Measurements from ENCODE around the gene HAUS1.

GRCh38 chr18:46171331-46171730 lies 67.1 kb downstream of the HAUS1 start:
- no peak for TF ChIP-seq EP300 (conservative IDR thresholded peaks at IDR 0.05; ENCODE audit: poor library complexity, severe bottlenecking)
- TF ChIP-seq TAF1 (IDR thresholded peaks at IDR 0.05; ENCODE audit: low read depth): no peak
- TF ChIP-seq, protein P1, sequence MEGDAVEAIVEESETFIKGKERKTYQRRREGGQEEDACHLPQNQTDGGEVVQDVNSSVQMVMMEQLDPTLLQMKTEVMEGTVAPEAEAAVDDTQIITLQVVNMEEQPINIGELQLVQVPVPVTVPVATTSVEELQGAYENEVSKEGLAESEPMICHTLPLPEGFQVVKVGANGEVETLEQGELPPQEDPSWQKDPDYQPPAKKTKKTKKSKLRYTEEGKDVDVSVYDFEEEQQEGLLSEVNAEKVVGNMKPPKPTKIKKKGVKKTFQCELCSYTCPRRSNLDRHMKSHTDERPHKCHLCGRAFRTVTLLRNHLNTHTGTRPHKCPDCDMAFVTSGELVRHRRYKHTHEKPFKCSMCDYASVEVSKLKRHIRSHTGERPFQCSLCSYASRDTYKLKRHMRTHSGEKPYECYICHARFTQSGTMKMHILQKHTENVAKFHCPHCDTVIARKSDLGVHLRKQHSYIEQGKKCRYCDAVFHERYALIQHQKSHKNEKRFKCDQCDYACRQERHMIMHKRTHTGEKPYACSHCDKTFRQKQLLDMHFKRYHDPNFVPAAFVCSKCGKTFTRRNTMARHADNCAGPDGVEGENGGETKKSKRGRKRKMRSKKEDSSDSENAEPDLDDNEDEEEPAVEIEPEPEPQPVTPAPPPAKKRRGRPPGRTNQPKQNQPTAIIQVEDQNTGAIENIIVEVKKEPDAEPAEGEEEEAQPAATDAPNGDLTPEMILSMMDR (IDR thresholded peaks at IDR 0.05; ENCODE audit: poor library complexity, severe bottlenecking): no peak
- TF ChIP-seq EZH2 (IDR thresholded peaks at IDR 0.05; ENCODE audit: borderline replicate concordance, insufficient read depth, low read length, poor library complexity, severe bottlenecking): no peak
